SU-DHL-6 (cell line): ENCODE results near the gene MAML2.

Experiments
- H2AFZ ChIP-seq: fragments of 200-600 bp; sonication (generic); 2 replicates; pipeline ENCODE4 v1.6.1; 2014; ENCODE audit warnings: low read depth, mild to moderate bottlenecking, moderate library complexity, mixed read lengths, antibody characterized with exemption, low read length; ENCODE audit not compliant: severe bottlenecking
- H3F3A ChIP-seq: fragments of 200-600 bp; shearing (Covaris generic); 2 replicates; pipeline ENCODE4 v1.6.0; 2016; ENCODE audit warnings: antibody characterized with exemption, mild to moderate bottlenecking; ENCODE audit not compliant: insufficient read depth
- H3K27ac ChIP-seq: fragments of 200-600 bp; sonication (generic); 2 replicates; pipeline ENCODE4 v1.5.1; 2016; ENCODE audit warnings: low read depth, mild to moderate bottlenecking, low read length, moderate library complexity, mixed read lengths
- H3K27me3 ChIP-seq: fragments of 200-600 bp; sonication (generic), shearing (Covaris generic); 2 replicates; pipeline ENCODE4 v1.6.0; 2014; ENCODE audit warnings: mild to moderate bottlenecking, low read length
- H3K36me3 ChIP-seq: fragments of 200-600 bp; sonication (generic); 2 replicates; pipeline ENCODE4 v1.6.1; 2014; ENCODE audit warnings: mild to moderate bottlenecking, low read length, mixed read lengths
- H3K4me2 ChIP-seq: fragments of 300-600, 200-600 bp; shearing (Covaris generic), sonication (generic); 2 replicates; pipeline ENCODE4 v1.6.0; 2014; ENCODE audit warnings: low read length, low read depth, mild to moderate bottlenecking; ENCODE audit not compliant: poor library complexity, severe bottlenecking
- H3K4me3 ChIP-seq: fragments of 200-600 bp; sonication (generic); 2 replicates; pipeline ENCODE4 v1.5.1; 2014; ENCODE audit warnings: antibody characterized with exemption, low read length, mild to moderate bottlenecking, mixed read lengths; ENCODE audit not compliant: insufficient read depth, poor library complexity, severe bottlenecking
- H3K79me2 ChIP-seq: fragments of 200-600 bp; sonication (generic); 2 replicates; pipeline ENCODE4 v1.6.1; 2014; ENCODE audit warnings: mild to moderate bottlenecking, low read length, moderate library complexity; ENCODE audit not compliant: insufficient read depth
- H3K9ac ChIP-seq: fragments of 200-600 bp; sonication (generic); 2 replicates; pipeline ENCODE4 v1.7.0; 2014; ENCODE audit warnings: mild to moderate bottlenecking, low read length
- H3K9me2 ChIP-seq: fragments of 200-600 bp; sonication (generic); replicated peaks from 2 replicates; pipeline ENCODE4 v1.6.1; 2014; ENCODE audit warnings: low read length; ENCODE audit not compliant: insufficient read depth
- H3K9me3 ChIP-seq: fragments of 200-600 bp; sonication (generic); 2 replicates; pipeline ENCODE4 v1.6.1; 2014; ENCODE audit warnings: low read length, mixed read lengths; ENCODE audit not compliant: insufficient read depth
- H4K20me1 ChIP-seq: fragments of 200-600 bp; sonication (generic); 2 replicates; pipeline ENCODE4 v1.6.1; 2014; ENCODE audit warnings: low read depth, mild to moderate bottlenecking, antibody characterized with exemption, low read length, moderate library complexity, mixed read lengths
- EZH2phosphoT487 ChIP-seq: fragments of 200-600 bp; sonication (generic), shearing (Covaris generic); conservative IDR thresholded peaks from 2 replicates; pipeline ENCODE4 v1.6.1; 2018; ENCODE audit warnings: mild to moderate bottlenecking, antibody characterized with exemption, low read length, moderate library complexity, mixed read lengths
- TF ChIP-seq, protein P1 (sequence below): fragments of 200-600 bp; sonication (generic); IDR thresholded peaks from one replicate; pipeline ENCODE4 v1.5.1; 2017; ENCODE audit warnings: antibody characterized with exemption, mild to moderate bottlenecking, low read length, moderate library complexity; ENCODE audit not compliant: insufficient read depth, poor library complexity, severe bottlenecking

The MAML2 gene

DNA sequence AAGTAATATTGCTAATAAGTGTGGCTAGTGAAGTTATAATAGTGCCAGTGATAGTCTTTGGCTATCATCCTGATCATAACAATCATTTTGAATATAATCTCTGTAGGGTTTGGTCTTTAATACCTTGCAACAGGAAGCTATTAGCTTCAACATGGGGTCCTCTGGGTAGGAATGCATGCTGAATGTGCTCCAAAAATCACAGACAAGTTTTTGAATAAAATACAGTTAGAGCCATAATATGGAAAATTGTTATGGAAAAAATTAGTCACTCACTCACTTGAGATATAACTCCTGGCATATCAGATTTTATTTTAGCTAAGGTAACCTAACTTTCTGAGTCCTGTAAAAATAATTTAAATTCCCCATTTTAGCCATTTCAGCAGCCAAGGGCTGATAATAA, 323.7 kb downstream of the MAML2 start:
- Histone ChIP-seq H3F3A (no peaks in the 10 kb centered on the region), H3K4me2 (no peak overlapping the region), H3K36me3 (no peaks in the 10 kb centered on the region), H3K9me2 (no peaks in the 10 kb centered on the region), H4K20me1 (no peaks in the 10 kb centered on the region), H3K27me3 (no peaks in the 10 kb centered on the region), H2AFZ (no peak overlapping the region), H3K9me3 (no peaks in the 10 kb centered on the region), H3K79me2 (no peaks in the 10 kb centered on the region), H3K9ac (no peak overlapping the region), H3K27ac (no peak overlapping the region), H3K4me3 (no peak overlapping the region)
- TF ChIP-seq EZH2phosphoT487, result no peak
- TF ChIP-seq, protein P1, sequence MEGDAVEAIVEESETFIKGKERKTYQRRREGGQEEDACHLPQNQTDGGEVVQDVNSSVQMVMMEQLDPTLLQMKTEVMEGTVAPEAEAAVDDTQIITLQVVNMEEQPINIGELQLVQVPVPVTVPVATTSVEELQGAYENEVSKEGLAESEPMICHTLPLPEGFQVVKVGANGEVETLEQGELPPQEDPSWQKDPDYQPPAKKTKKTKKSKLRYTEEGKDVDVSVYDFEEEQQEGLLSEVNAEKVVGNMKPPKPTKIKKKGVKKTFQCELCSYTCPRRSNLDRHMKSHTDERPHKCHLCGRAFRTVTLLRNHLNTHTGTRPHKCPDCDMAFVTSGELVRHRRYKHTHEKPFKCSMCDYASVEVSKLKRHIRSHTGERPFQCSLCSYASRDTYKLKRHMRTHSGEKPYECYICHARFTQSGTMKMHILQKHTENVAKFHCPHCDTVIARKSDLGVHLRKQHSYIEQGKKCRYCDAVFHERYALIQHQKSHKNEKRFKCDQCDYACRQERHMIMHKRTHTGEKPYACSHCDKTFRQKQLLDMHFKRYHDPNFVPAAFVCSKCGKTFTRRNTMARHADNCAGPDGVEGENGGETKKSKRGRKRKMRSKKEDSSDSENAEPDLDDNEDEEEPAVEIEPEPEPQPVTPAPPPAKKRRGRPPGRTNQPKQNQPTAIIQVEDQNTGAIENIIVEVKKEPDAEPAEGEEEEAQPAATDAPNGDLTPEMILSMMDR, result no peak

DNA sequence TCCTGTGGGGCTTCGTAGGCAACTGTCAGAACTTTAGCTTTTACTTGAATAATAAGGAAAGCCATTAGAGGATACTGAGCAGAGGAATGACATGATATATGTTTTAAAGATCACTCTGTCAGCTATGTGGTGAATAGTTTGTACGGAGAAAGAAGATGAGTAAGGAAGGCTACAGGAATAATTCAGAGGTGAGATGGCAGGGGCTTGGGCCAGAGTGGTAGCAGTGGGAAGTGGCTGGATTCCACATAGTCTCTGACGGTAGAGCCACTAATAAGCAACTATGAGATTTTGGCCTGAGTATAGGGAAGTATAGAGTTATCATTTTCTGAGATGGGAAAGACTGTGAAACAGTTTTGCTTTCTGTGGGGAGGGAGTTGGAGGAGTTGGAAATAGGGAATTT, 325.1 kb downstream of the MAML2 start:
- Histone ChIP-seq H3F3A (peaks cover 6% of the 10 kb centered on the region; the same call in 1 of the 2 replicates), H3K4me2 (no peak overlapping the region), H3K4me3 (no peak overlapping the region), H3K9ac (no peak overlapping the region), H3K79me2 (no peaks in the 10 kb centered on the region), H3K9me3 (no peaks in the 10 kb centered on the region), H3K27ac (no peak overlapping the region), H3K9me2 (no peaks in the 10 kb centered on the region), H2AFZ (no peak overlapping the region), H4K20me1 (no peaks in the 10 kb centered on the region), H3K36me3 (no peaks in the 10 kb centered on the region), H3K27me3 (no peaks in the 10 kb centered on the region)
- TF ChIP-seq, protein P1, result no peak
- TF ChIP-seq EZH2phosphoT487, result no peak

DNA sequence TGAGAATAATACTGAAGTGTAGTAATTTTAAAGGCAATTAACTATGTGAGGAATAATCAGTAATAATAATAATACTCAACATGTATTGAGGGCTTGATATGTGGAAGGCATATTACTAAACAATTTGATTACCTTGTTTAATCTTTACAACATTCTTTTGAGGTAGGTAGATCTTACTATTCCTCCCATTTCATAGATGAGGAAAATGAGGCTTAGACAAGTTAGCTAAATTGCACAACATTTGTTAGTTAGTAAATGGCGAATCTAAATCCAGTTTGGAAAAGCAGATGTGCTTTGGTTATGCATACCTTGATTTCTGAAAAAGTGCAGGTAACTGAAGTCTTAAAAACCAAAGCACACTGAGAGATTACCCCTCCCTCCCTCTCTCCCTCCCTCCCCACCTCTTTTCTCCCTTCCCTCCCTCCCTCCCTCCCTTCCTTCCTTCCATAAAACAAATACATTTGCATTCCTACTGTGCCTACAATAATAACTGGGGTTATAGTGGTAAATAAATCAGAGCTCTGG, 326.0 kb downstream of the MAML2 start:
- TF ChIP-seq, protein P1, result no peak
- no peak for TF ChIP-seq EZH2phosphoT487
- no peaks in the 10 kb centered on the region for H3K9me3 ChIP-seq
- no peaks in the 10 kb centered on the region for H4K20me1 ChIP-seq
- H3K9ac ChIP-seq, result no peak overlapping the region
- H3K79me2 ChIP-seq, result no peaks in the 10 kb centered on the region
- H3K4me3 ChIP-seq, result no peak overlapping the region
- H3K27me3 ChIP-seq, result no peaks in the 10 kb centered on the region
- no peak overlapping the region for H3K27ac ChIP-seq
- H3K9me2 ChIP-seq, result no peaks in the 10 kb centered on the region
- H3K36me3 ChIP-seq, result no peaks in the 10 kb centered on the region
- H3K4me2 ChIP-seq, result no peak overlapping the region
- H2AFZ ChIP-seq, result no peak overlapping the region
- H3F3A ChIP-seq, result peaks cover 14% of the 10 kb centered on the region
